HEK293 (cell line): ENCODE data around the gene BAHD1.

Experiments
- CTCF ChIA-PET: fragments of 350-600 bp; formaldehyde crosslinking; extraction: SDS; loops from one replicate; lab custom pipeline; 2021; ENCODE audit warnings: antibody characterized with exemption; lab: Yijun Ruan, JAX
- POLR2A ChIA-PET: fragments of 300-600 bp; formaldehyde crosslinking; extraction: SDS; loops from one replicate; lab custom pipeline; 2020; ENCODE audit warnings: antibody characterized with exemption, inconsistent platforms; lab: Yijun Ruan, JAX
- H3K27ac ChIP-seq: fragments of 200-500 bp; sonication (Bioruptor generic); 2 replicates; pipeline ENCODE4 v1.5.1; 2014; ENCODE audit warnings: low read depth, low read length, control low read depth, inconsistent platforms; ENCODE audit errors: extremely low read depth
- H3K36me3 ChIP-seq, 2 experiments: fragments of 200-500 bp in 1 of 2; sonication (Bioruptor generic) in 1 of 2; 1 replicate in 1 of 2; 2 replicates in 1 of 2; pipeline ENCODE4 v1.5.1; 2014 to 2017; ENCODE audit warnings: inconsistent platforms in 2 of 2, low read length in 2 of 2; ENCODE audit not compliant: control insufficient read depth in 2 of 2, insufficient read depth in 1 of 2
- H3K4me1 ChIP-seq: fragments of 200-500 bp; sonication (Bioruptor generic); 2 replicates; pipeline ENCODE4 v1.5.1; 2014; ENCODE audit warnings: mild to moderate bottlenecking, low read length, inconsistent platforms; ENCODE audit not compliant: control insufficient read depth, insufficient read depth
- H3K4me3 ChIP-seq: 2 replicates; pipeline ENCODE4 v1.5.1; 2011; ENCODE audit warnings: low read depth, mild to moderate bottlenecking, control low read depth, low read length, moderate library complexity
- H3K9me3 ChIP-seq: fragments of 200-500 bp; sonication (Bioruptor generic); 2 replicates; pipeline ENCODE4 v1.5.1; 2014; ENCODE audit warnings: low read depth, low read length, inconsistent platforms; ENCODE audit not compliant: control insufficient read depth, insufficient read depth
- FEZF1 ChIP-seq: fragments of 450-650 bp; formaldehyde crosslinking; IDR thresholded peaks from 2 replicates; pipeline ENCODE4 v1.5.1; 2016; ENCODE audit warnings: missing biosample characterization, missing genetic modification characterization
- GFI1B ChIP-seq: fragments of 450-650 bp; formaldehyde crosslinking; IDR thresholded peaks from 2 replicates; pipeline ENCODE4 v1.5.1; 2016; ENCODE audit warnings: missing biosample characterization, missing genetic modification characterization
- GLI4 ChIP-seq: fragments of 450-650 bp; formaldehyde crosslinking; IDR thresholded peaks from 2 replicates; pipeline ENCODE4 v1.5.1; 2016; ENCODE audit warnings: missing biosample characterization, missing genetic modification characterization
- HOXC10 ChIP-seq: sonication (generic); formaldehyde crosslinking; IDR thresholded peaks from 2 replicates; pipeline ENCODE4 v1.8.1; 2023; ENCODE audit warnings: mild to moderate bottlenecking, missing genetic modification reagents
- HOXD13 ChIP-seq: sonication (generic); formaldehyde crosslinking; IDR thresholded peaks from 2 replicates; pipeline ENCODE4 v1.8.0; 2022; ENCODE audit warnings: missing genetic modification reagents, borderline replicate concordance
- MYNN ChIP-seq: fragments of 450-650 bp; formaldehyde crosslinking; IDR thresholded peaks from 2 replicates; pipeline ENCODE4 v1.5.1; 2016; ENCODE audit warnings: missing biosample characterization, missing genetic modification characterization, borderline replicate concordance
- OVOL3 ChIP-seq: fragments of 450-650 bp; formaldehyde crosslinking; IDR thresholded peaks from 2 replicates; pipeline ENCODE4 v1.5.1; 2016; ENCODE audit warnings: missing biosample characterization, missing genetic modification characterization
- TCF7L2 ChIP-seq: IDR thresholded peaks from 2 replicates; pipeline ENCODE4 v1.6.1; 2011; ENCODE audit warnings: low read depth, mild to moderate bottlenecking, inconsistent platforms, low read length, moderate library complexity, borderline replicate concordance
- YY1 ChIP-seq: fragments of 450-650 bp; formaldehyde crosslinking; IDR thresholded peaks from 2 replicates; pipeline ENCODE4 v1.5.1; 2018; ENCODE audit warnings: missing biosample characterization, missing genetic modification characterization
- ZFP3 ChIP-seq: fragments of 450-650 bp; formaldehyde crosslinking; IDR thresholded peaks from 2 replicates; pipeline ENCODE4 v1.5.1; 2016; ENCODE audit warnings: low read depth, missing biosample characterization, missing genetic modification characterization
- ZFP37 ChIP-seq: fragments of 450-650 bp; formaldehyde crosslinking; IDR thresholded peaks from 2 replicates; pipeline ENCODE4 v1.5.1; 2016; ENCODE audit warnings: missing biosample characterization, missing genetic modification characterization
- ZFP69B ChIP-seq: fragments of 450-650 bp; formaldehyde crosslinking; IDR thresholded peaks from 2 replicates; pipeline ENCODE4 v1.5.1; 2016; ENCODE audit warnings: missing biosample characterization, missing genetic modification characterization
- ZNF146 ChIP-seq: fragments of 450-650 bp; formaldehyde crosslinking; IDR thresholded peaks from 2 replicates; pipeline ENCODE4 v1.5.1; 2016; ENCODE audit warnings: missing biosample characterization, missing genetic modification characterization
- ZNF16 ChIP-seq: fragments of 450-650 bp; formaldehyde crosslinking; IDR thresholded peaks from 2 replicates; pipeline ENCODE4 v1.5.1; 2016; ENCODE audit warnings: low read depth, missing biosample characterization, missing genetic modification characterization
- ZNF223 ChIP-seq: fragments of 450-650 bp; formaldehyde crosslinking; IDR thresholded peaks from 2 replicates; pipeline ENCODE4 v1.5.1; 2016; ENCODE audit warnings: missing biosample characterization, missing genetic modification characterization
- ZNF266 ChIP-seq: fragments of 450-650 bp; formaldehyde crosslinking; IDR thresholded peaks from 2 replicates; pipeline ENCODE4 v1.5.1; 2016; ENCODE audit warnings: missing biosample characterization, missing genetic modification characterization, low read depth
- ZNF37A ChIP-seq: fragments of 450-650 bp; IDR thresholded peaks from 2 replicates; pipeline ENCODE4 v1.5.1; 2018; ENCODE audit warnings: missing biosample characterization, missing genetic modification characterization
- ZNF48 ChIP-seq: fragments of 450-650 bp; formaldehyde crosslinking; IDR thresholded peaks from 2 replicates; pipeline ENCODE4 v1.5.1; 2016; ENCODE audit warnings: missing biosample characterization, missing genetic modification characterization
- ZNF501 ChIP-seq: fragments of 450-650 bp; formaldehyde crosslinking; IDR thresholded peaks from 2 replicates; pipeline ENCODE4 v1.5.1; 2016; ENCODE audit warnings: missing biosample characterization, missing genetic modification characterization
- ZNF514 ChIP-seq: fragments of 450-650 bp; formaldehyde crosslinking; IDR thresholded peaks from 2 replicates; pipeline ENCODE4 v1.5.1; 2016; ENCODE audit warnings: missing biosample characterization, missing genetic modification characterization
- ZNF629 ChIP-seq: fragments of 450-650 bp; formaldehyde crosslinking; IDR thresholded peaks from 2 replicates; pipeline ENCODE4 v1.5.1; 2017; ENCODE audit warnings: missing biosample characterization, missing genetic modification characterization
- ZNF768 ChIP-seq: fragments of 450-650 bp; formaldehyde crosslinking; IDR thresholded peaks from 2 replicates; pipeline ENCODE4 v1.5.1; 2018; ENCODE audit warnings: missing biosample characterization, mild to moderate bottlenecking, missing genetic modification characterization
- ZNF776 ChIP-seq: fragments of 450-650 bp; formaldehyde crosslinking; IDR thresholded peaks from 2 replicates; pipeline ENCODE4 v1.5.0; 2017; ENCODE audit warnings: missing biosample characterization, missing genetic modification characterization, borderline replicate concordance
- ZNF791 ChIP-seq: fragments of 450-650 bp; formaldehyde crosslinking; IDR thresholded peaks from 2 replicates; pipeline ENCODE4 v1.5.1; 2016; ENCODE audit warnings: missing biosample characterization, missing genetic modification characterization
- ZNF830 ChIP-seq: fragments of 450-650 bp; IDR thresholded peaks from 2 replicates; pipeline ENCODE4 v1.5.0; 2018; ENCODE audit warnings: missing biosample characterization, missing genetic modification characterization, low read depth, mild to moderate bottlenecking, moderate library complexity
- TF ChIP-seq, protein P1 (sequence below): fragments of 450-650 bp; formaldehyde crosslinking; IDR thresholded peaks from 2 replicates; pipeline ENCODE4 v1.5.1; 2016; ENCODE audit warnings: missing biosample characterization, missing genetic modification characterization
- TF ChIP-seq, protein P2 (sequence below): sonication (generic); formaldehyde crosslinking; IDR thresholded peaks from 2 replicates; pipeline ENCODE4 v1.8.1; 2022; ENCODE audit warnings: mild to moderate bottlenecking, moderate library complexity, missing genetic modification reagents

Gene BAHD1

GRCh38 chr15:40392986-40393948, 47.5 kb upstream of the BAHD1 start (continued):
- TF ChIP-seq TCF7L2: no peak
- no peak for TF ChIP-seq ZFP3 (tag by site-specific recombination)
- TF ChIP-seq ZNF16: no peak
- TF ChIP-seq ZNF830: no peak
- no peak for TF ChIP-seq ZNF501 (tag by site-specific recombination)
- TF ChIP-seq FEZF1: no peak

GRCh38 chr15:40397688-40398412, 42.9 kb upstream of the BAHD1 start:
- ChIA-PET POLR2A (interaction anchor here (1.4 to 1.8 kb wide), 3 partner anchors 8 to 15 kb away, joined by 4 to 18 read pairs (median 9); partner anchors contain the start of genes IVD and KNSTRN), CTCF (interaction anchor here (0.6 to 1.3 kb wide), 4 partner anchors 9 to 1544 kb away, joined by 3 to 4 read pairs (median 4); no protein-coding TSS in a partner anchor)

DNA sequence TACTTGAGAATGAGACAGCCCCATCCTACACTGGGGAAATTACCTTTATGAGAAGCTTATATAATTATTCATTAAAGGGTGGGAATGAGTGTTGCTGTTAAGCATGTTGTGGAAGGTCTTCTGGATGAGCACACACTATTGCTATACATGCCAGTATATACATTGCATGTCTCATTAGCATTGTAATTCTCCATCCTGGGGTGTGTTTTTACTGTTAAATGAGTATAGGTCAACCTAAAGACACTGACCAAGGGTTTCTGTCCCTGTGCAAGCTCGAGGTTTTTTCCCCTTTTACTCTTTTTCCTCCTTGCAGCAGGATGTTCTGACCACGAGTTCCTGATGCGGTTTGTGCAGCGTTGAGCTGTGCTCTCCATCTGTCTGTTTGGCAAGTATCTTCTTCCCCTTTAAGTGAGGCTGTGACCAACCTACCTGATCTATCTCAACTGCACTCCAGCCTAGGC, 42.3 kb upstream of the BAHD1 start:
- ChIA-PET CTCF (interaction anchor here (0.8 to 1.3 kb wide), 2 partner anchors 31 to 54 kb away, joined by 3 read pairs; no protein-coding TSS in a partner anchor), POLR2A (interaction anchor here (1.4 to 1.8 kb wide), 2 partner anchors 8 to 16 kb away, joined by 4 to 18 read pairs; partner anchors contain the start of genes IVD and KNSTRN)
- Histone ChIP-seq H3K4me1 (no peaks in the 10 kb centered on the region), H3K9me3 (no peaks in the 10 kb centered on the region), H3K27ac (no peak overlapping the region), H3K36me3 (peaks cover 15 to 25% of the 10 kb centered on the region in 2 experiments), H3K4me3 (no peak overlapping the region)
- TF ChIP-seq YY1 (no peak), OVOL3 (no peak), ZNF146 (no peak), ZNF266 (tag by site-specific recombination) (no peak), ZNF768 (tag by site-specific recombination) (no peak), GLI4 (tag by site-specific recombination) (no peak), HOXC10 (no peak), HOXD13 (CRISPR knock-in tag) (no peak), ZNF514 (tag by site-specific recombination) (no peak), ZFP37 (tag by site-specific recombination) (no peak)

More at GRCh38 chr15:40397688-40398412, 42.9 kb upstream of the BAHD1 start:
- Histone ChIP-seq H3K4me1 (no peaks in the 10 kb centered on the region), H3K36me3 (peaks cover 21 to 25% of the 10 kb centered on the region in 2 experiments), H3K27ac (no peak overlapping the region)
- TF ChIP-seq ZNF629 (tag by site-specific recombination) (no peak), GFI1B (tag by site-specific recombination) (no peak)
- TF ChIP-seq, all 188 proteins: peak for 0
- no peak overlapping the region for H3K4me3 ChIP-seq
- H3K9me3 ChIP-seq: no peaks in the 10 kb centered on the region

DNA sequence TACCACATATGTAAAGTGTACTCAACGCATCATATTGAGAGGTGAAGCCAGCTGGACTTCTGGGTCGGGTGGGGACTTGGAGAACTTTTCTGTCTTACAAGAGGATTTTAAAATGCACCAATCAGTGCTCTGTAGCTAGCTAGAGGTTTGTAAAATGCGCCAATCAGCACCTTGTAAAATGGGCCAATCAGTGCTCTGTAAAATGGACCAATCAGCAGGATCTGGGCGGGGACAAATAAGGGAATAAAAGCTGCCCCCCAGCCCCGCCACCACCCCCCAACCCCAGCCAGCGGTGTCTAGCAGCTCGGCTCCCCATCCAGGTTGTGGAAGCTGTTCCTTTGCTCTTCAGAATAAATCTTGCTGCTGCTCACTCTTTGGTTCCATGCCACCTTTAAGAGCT, 41.4 kb upstream of the BAHD1 start:
- Histone ChIP-seq H3K4me1 (no peaks in the 10 kb centered on the region), H3K9me3 (no peaks in the 10 kb centered on the region), H3K36me3 (peaks cover 6 to 18% of the 10 kb centered on the region in 2 experiments; a peak in 2 of 3 replicates), H3K4me3 (no peak overlapping the region), H3K27ac (no peak overlapping the region)
- CTCF ChIA-PET: interaction anchor here (0.8 kb wide), 1 partner anchor 55 kb away, joined by 3 read pairs; no protein-coding TSS in a partner anchor
- POLR2A ChIA-PET: interaction anchor here (1.0 kb wide), 1 partner anchor 12 kb away, joined by 3 read pairs; no protein-coding TSS in a partner anchor
- no peak for TF ChIP-seq ZNF37A (tag by site-specific recombination)
- no peak for TF ChIP-seq MYNN (tag by site-specific recombination)
- TF ChIP-seq ZNF776 (tag by site-specific recombination): no peak
- TF ChIP-seq, protein P1, sequence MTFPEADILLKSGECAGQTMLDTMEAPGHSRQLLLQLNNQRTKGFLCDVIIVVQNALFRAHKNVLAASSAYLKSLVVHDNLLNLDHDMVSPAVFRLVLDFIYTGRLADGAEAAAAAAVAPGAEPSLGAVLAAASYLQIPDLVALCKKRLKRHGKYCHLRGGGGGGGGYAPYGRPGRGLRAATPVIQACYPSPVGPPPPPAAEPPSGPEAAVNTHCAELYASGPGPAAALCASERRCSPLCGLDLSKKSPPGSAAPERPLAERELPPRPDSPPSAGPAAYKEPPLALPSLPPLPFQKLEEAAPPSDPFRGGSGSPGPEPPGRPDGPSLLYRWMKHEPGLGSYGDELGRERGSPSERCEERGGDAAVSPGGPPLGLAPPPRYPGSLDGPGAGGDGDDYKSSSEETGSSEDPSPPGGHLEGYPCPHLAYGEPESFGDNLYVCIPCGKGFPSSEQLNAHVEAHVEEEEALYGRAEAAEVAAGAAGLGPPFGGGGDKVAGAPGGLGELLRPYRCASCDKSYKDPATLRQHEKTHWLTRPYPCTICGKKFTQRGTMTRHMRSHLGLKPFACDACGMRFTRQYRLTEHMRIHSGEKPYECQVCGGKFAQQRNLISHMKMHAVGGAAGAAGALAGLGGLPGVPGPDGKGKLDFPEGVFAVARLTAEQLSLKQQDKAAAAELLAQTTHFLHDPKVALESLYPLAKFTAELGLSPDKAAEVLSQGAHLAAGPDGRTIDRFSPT (tag by site-specific recombination): no peak
- no peak for TF ChIP-seq ZNF48 (tag by site-specific recombination)
- TF ChIP-seq, protein P2, sequence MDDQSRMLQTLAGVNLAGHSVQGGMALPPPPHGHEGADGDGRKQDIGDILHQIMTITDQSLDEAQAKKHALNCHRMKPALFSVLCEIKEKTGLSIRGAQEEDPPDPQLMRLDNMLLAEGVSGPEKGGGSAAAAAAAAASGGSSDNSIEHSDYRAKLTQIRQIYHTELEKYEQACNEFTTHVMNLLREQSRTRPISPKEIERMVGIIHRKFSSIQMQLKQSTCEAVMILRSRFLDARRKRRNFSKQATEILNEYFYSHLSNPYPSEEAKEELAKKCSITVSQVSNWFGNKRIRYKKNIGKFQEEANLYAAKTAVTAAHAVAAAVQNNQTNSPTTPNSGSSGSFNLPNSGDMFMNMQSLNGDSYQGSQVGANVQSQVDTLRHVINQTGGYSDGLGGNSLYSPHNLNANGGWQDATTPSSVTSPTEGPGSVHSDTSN (CRISPR knock-in tag): no peak
- no peak for TF ChIP-seq ZNF223 (tag by site-specific recombination)
- TF ChIP-seq ZFP69B (tag by site-specific recombination): no peak
- TF ChIP-seq ZNF791 (tag by site-specific recombination): no peak
